Activated CD4-positive, CD25-positive, alpha-beta regulatory T cell treated with anti-CD3 and anti-CD28 coated beads, Interleukin-2, amount 50 U/mL, for 16 hours (primary cell): ENCODE data around the gene LHFPL2.

Experiments used
- DNase-seq: peaks from one replicate; pipeline ENCODE4 v3.0.0-alpha.2; 2020; ENCODE audit warnings: low read depth, low spot score

Gene LHFPL2

DNA sequence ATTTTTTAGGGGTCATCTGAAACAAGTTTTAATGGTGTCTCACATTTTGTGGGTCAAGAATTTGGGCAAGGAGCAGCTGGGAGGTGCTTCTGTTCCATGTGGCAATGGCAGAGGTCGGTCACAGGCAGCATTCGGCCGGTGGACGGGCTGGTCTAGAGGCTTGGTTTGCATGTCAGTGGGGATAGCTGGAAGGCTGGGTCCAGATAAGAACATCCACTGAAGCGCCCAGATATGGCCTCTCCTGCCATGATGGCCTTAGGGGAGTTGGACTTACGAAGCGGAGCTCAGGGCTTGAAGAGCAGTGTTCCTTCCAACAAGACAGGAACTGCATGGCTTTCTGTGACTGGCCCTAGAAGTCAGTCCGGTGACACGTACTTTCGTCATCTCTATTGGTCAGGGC, 30.3 kb downstream of the LHFPL2 start:
- DNase-seq: no peak

DNA sequence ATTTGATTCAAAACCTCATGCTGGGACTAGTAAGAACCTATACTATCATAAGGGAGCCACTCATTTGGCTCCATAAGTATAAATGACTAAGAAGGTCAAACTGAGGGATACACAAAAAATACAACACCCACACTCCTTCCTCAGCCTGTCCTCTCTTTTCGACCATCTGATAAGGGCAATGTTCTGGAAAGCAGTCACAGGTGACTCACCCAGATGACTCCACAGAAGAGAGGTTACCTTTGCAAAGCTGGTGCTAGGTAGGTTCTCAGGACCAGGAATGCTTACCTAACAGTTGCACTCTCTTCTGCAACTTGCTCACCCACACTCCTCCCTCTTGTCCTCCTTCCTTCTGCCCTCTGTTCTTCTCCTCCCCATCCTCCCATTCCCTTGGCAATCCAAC, 32.9 kb downstream of the LHFPL2 start:
- DNase-seq: no peak

DNA sequence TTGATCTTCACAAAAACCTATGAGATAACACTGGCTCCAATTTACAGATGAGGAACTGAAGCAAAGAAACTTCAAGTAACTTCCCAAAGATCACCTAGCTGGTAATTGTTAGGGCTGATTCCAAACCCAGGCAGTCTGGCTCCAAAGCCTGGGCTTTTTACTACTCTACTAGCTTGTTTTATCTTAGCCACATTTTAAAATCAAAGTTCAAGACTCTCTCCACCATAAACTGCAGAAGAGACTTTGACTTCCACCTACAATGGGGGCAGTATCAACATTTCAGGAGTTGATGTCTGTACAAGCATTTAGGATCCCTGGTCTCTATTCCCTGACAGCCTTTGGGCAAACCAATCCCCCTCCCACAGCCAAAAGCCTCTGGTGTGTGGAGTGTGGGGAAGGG, 33.8 kb downstream of the LHFPL2 start:
- DNase-seq: no peak

DNA sequence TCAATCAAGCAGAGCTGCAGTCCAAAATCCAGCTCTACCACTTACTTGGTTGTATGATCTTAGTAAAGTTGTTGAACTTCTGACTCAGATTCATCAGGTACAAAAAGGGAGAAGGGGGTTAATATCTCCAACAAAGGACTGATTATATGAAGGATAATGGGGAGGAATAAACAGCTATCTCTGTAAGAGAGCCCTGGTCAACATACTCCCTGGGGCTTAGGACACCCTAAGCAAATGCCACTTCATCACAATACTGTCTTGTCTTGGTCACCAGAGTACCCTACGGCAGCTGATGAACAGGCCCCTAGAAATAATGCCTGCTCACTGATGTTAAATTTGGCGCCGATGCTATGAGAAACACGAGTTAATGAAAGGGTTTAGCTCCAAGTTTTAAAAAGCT, 34.8 kb downstream of the LHFPL2 start:
- DNase-seq: no peak

DNA sequence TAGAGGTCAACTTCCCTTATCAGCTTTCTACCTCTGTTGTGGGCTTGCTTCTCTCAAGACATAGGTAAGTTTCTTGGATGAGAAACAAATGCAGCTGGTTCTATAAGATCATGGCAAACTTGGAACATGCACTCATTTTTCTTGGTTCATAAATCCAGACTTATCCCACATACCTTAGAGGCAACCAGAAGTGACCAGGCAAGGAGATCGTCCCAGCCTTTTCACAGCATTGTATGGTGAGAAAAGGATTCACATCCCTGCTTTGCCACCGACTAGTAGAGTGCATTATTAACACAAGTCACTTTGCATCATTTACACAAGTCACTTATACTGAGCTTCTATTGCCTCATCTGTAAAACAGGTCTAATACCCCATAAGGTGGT, 35.4 kb downstream of the LHFPL2 start:
- DNase-seq: no peak

DNA sequence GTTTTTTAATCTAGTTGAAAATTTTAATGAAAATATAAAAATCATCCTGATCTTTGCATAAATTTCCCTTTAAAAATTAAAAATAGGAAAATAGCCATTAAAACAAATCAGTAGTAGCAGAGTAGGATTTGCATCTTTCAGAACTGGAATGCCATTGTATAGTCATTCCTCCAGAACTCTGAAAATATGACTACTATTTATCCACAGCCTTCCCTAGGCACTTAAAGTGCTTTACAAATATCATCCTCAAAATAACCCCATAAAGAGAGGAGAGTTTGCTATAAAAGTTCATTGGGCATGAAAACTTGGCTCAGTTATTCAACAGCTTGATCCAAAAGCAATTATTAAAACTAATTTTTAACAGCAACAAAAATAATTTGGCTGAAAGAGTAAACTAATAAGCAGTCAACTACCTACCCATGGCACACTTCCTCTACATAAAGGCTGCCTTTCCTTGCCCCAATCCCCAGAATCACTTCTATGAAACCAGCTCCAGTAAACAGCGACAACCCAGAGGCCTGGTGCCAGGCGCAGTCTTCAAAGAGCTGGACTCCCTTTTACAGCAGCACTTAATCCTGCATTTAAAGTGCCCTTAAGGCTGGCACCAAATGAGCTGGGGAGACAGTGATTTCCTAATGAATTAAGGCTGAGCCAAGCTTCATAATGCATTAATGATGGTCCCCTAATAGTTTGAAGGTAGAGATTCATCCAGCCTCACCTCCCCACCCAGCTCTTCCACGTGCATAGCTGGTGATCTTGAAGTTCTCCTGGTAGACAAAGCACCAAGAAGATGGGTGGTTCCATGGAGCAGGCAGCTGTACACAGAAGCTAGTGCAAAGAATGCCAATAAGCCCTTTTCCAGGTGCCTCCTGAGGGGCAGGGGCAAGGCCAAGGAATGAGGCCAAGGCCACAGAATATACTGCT, 36.1 kb downstream of the LHFPL2 start:
- no peak for DNase-seq

DNA sequence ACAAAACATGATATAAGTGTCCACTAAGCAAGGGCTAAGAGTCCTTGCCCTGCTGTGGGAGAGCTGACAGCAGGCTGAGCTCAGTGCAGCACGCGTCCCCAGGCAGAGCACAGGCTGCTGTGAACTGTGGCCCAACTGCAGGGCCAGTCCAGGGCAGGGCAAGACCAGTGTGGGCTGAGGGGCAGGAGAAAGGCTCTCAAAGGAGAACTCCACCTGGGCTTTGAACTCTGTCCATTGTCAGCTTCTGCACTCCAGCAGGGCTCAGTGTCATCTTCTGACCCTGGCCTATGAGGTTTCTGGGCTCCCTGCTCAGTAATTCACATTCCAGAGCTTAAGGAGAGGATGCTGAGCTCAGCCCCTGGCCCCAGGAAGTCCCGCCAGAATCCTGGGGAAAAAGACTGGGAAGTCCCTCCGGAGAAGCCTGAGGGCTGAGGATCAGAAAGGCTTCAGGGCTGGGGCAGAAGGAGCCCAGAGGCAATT, 37.4 kb downstream of the LHFPL2 start:
- no peak for DNase-seq

DNA sequence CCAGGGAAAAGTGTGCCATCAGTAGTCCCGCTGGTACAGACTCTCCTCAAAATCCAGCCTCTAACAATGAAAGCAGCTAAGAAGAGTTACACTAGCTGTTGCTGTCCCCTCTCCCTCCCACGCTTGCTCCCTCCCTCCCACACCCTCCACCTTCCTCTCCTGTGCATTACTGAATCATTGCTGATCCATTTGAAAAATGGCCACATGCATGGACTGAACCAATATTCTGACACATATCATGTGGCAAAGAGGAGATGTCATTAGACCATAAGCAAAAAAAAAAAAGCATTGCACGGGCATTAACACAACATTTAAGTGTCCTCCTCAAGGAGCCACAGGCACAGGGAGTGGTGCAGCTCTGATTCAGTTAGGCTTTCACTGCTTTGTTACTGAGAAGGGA, 37.9 kb downstream of the LHFPL2 start:
- no peak for DNase-seq

DNA sequence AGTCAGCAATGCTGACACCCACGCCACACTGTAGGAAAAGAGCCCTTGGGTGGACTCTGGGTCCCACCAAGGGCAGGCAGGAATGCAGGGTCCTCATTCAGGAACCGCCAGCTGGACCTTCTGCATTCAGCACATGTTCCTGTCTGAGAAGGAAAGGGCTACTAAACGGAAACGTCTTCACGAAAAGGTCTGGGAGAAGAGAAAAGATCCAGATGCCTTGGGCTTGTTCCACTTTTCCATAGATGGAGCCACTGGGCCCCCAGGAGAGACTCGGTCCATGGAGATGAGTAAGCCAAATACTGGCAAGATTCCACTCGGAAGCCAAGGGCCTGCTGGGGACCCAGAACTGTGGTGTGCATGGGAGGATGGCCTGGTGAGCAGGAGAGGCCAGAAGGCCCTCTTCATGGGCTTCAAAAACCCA, 38.4 kb downstream of the LHFPL2 start:
- no peak for DNase-seq

DNA sequence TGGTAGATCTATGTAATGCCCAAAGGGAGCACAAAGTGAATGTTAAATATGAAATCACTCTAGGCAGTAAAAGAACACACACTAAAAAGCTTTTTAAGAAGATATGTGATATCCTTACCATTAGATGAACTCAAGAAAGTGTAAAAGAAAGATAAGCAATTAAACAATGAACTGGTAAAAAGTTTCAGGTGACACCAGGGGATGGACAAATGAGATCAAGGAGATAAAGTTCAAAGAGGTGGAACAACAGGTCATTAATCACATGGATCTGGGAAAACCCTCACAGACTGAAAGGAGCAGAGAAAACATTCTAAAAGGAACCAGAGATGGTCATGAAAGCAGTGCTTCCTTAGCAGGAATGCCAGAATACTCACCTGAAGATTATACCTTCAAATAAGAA, 40.7 kb downstream of the LHFPL2 start:
- DNase-seq: no peak

DNA sequence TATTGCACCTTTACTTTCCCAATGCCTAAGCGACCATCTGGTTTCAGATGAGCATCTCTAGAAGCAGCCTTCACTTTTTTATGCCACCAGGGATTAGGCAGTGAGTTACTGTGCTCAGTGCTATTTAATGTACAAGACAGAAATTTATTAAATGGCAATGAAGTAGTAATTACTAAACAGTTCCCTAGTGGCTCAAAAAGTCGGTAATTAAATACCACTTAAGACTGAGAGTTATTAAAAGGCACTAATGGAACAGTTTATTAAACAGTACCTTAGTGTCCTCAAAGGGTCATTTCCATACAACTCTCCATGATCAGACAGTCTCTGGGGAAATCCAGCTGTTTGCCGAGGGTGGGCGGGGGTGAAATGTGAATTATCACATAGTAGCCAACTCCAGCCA, 42.3 kb downstream of the LHFPL2 start:
- DNase-seq: no peak

DNA sequence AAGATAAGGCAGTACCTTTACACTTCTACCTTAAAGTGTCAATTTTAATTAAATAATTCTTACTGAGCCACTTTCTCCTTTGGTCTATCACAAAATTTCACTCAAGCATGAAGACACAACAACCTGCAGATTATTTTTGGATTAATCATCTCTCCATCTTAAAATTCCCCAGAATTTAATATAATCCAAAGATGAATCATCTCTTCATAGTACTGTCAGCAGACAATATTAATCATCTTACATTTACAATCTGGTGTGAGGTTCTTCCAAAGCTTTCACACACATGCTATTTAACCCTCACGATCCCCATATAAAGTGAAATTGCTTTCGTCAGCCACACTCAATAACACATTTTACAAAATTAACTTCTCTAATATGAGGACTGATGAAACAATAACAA, 43.0 kb downstream of the LHFPL2 start:
- no peak for DNase-seq

DNA sequence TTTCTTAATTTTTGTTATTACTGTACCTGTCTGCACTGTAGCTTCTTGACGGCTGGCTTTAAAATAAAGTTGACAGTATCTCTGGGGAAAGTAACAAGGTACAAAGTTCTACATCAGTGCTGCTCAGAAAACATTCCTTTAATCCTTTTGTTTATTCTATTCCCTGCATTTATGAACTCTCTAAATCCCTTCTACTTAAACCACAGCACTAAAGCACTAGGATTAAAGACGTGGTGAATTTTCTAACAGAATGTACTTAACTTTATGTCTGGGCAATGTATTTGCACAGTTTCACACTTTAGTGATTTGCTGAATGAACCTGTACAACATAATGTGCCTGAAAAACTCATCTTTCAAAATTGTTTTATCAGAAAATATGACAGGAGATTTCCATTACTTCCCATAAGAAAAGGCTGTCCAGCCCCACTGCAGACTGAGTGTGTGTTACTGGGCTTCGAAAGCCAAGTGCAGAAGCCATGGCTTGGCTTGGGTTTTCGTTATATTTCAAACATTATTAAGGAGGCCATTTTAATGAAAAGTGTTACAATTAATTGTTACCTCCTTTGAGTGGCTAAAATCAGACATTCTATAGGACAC, 43.8 kb downstream of the LHFPL2 start:
- no peak for DNase-seq

DNA sequence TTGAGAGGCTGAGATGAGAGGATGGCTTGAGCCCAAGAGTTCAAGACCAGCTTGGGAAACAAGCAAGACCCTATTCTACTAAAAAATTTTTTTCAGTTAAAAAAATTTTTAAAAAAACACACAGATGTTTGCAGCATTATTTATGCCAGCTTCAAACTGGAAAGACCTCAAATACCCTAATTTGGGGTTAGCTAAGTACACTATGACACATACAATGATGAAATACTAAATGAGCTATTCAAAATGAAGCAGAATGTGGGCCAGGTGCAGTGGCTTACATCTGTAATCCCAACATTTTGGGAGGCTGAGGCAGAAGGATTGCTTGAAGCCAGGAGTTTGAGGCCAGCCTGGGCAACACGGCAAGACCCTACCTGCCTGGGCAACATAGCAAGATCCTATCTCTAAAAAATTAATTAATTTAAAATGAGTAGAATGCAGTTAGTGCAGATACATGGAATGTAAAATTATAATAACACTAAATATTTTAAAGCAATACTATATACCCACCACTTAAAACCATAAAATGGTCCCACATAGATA, 44.9 kb downstream of the LHFPL2 start:
- DNase-seq: no peak

DNA sequence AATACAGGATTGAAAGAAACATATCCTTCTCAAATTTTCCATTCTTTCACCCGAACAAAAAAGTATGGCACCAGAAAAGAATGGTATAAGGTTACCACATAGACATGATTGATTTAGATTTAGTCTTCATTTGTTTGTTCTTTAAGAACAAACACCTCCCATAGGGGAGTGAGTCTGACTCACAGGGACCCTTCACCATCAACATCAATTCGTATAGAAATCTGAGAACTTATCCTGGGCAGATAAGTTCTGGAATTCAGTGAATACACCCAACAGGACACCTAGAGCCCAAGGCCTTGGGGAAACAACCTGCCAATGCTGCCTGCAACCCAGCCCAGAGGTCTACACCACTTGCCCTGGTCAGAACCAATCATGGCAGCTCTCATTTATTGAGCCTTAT, 46.2 kb downstream of the LHFPL2 start:
- no peak for DNase-seq

DNA sequence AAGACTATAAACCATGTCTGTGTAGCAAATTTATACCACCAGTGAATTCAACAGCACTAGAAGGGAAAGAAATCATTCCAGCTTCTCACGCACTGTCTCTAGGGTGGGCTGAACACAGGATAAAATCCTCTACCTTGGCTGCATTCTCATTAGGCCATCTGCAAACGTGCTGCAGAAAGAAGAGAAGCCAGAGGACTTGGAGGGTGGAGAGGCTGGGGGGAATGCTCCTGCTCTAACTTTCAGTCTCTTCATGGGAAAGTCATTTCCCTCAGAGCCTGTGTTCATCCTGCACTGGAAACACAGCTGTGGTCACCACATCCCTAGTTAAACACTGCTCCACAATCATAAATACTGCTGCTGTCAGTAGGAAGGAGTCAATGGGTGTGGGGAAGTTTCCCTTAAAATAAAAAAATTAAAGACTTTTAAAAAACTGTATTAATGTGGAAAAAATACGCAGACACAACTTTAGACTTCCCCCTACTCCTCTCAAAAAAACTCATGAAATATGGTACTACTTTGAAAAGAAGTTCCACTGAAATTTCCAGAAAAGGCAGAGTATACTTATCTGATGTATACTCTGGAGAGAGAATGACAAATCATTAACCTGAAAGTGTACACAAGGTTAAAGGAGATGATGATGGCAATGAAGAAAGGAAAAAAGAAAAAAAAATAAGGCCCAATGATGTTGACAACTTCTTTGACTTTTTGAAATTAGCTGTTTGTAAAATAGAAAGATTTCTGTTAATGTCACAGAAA, 46.8 kb downstream of the LHFPL2 start:
- no peak for DNase-seq

DNA sequence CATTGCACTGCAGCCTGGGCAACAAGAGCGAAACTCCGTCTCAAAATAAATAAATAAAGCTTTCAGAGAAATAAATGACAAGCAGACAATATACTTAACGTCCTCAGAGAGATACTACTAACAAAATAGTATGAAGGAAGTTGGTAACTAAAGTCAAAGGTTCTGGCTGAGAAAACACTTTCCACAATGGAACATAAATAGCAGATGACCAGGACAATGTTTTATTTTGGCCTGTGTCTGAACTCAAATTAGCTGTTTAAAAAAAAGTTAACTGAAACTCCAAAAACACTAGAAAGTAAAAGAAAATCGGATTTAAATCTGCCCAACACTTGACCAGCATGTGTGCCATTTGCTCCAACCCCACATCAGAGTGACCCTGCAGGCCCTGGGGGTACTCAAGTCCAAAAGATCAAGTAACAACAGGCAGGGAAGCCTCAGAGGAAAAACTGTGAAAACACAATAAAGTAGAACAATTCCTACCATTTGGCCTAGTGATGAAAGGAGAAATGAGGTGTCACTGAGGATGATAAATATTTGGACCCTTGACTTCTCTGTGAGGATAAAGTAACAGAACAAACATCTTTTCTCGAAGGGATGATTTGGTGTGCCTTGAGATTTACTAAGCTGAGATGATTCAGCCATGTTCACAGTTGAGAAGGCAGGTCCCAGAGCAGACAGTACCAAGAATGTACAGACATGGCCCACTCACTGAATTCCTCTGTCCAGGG, 47.7 kb downstream of the LHFPL2 start:
- DNase-seq: no peak

DNA sequence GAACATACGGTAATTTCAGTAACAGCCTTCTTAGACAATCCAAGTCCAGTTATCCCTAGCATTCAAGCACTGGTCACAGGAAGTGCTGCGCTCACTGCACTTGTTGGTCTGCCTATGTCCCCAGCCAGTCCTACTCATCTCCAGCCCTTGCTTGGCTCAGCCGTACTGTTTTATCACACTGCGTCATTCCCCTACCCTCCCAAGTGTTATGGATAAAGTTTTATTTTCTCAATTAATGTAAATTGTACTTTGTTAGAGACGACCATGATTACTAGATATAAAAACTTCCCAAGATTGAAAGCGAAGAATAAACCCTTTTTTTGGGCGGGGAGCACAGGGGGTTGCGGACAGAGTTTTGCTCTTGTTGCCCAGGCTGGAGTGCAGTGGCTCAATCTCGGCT, 49.6 kb downstream of the LHFPL2 start:
- DNase-seq: no peak

DNA sequence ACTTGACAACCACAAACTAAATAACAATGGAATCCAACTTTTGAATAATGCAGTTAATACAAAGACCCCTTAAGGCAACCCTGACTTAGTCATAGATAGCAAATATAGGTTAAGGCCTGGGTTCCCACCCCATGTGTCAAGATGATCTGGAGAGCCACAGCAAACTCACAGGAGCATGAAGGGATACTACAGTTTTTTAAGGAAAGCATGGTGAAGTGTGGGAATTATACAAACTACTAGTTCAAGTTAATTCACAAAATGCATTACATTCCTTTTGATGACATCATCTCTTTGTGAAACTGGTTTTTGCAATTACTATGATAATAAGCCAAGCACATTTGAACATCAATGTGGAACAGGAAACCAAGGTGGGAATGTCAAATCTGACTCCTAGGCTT, 50.6 kb downstream of the LHFPL2 start:
- DNase-seq: no peak

DNA sequence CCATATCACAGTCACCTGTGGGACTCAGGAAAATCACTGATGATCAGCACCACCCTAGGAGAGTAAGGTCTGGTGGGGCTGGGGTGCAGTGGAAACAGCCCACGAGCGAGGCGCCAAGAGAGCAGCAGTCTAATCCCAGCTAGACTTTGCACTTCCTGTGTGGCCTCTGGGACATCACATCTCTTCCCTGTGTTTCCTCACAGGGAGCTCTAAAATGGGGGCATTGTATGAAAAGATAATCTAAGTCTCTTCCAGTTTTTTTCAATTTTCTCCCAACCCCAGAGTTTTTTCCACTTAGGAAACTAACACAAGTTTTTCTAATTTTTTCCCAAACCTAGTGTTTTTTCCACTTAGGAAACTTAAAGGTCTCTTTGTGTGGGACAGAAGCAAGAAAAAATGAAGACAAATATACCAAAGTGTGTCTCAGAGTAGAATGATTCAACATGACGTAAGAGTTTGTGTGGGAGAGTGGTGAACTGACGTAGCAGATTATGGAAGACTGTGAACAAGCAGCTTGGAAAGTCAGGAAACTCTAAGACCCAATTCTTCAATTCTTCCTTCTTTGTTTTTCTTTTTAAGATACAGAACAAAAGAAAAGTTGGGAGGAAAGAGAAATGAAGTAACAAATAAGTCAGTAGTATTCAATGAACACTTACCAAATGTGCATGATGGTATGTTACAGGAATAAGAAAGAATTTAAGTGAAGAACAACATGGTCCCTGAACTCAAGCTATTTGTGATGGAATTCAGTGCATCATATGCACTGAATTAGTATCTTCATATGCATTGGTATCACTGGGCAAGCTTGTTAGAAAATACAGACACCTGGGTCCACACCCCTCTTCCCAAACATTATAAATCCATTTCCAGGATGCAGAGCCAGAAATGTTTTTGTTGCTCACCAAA, 51.3 kb downstream of the LHFPL2 start:
- no peak for DNase-seq
